ENCODE measurements around the gene DHX8.
A peak's percentile ranks its signal among the peaks of the same experiment; 100 is the strongest.

Gene DHX8

DNA sequence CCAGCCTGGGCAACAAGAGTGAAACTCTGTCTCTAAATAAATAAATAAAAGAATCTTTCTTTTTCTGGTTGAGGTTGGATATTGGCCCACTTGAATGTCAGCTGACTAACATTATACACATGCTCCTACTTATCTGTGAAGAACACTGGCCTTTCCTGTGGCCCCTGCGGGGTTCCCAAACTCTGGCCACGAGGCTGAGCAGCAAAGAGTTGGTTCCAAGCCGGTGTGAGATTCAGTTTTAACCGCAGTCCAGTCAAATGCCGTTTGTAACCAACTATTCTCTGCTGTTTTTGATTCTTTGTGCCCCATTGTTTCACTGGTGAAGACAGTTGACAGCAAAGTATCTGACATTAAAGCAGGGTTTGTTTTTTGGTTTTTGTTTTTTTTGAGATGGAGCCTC lies 51.1 kb downstream of the DHX8 start:
- Histone ChIP-seq H3K4me3 (ENCODE audit: severe bottlenecking) (no peak overlapping the region), H3K9me3 (ENCODE audit: severe bottlenecking) (no peaks in the 10 kb centered on the region), H3K27me3 (ENCODE audit: insufficient read depth, poor library complexity, severe bottlenecking) (no peaks in the 10 kb centered on the region), H3K27ac (ENCODE audit: poor library complexity, severe bottlenecking) (peak overlapping the region; percentile 49), H3K4me1 (ENCODE audit: insufficient read depth, poor library complexity, severe bottlenecking) (peaks cover 29% of the 10 kb centered on the region), H3K36me3 (ENCODE audit: low read depth) (peaks cover 10% of the 10 kb centered on the region)
- ATAC-seq (ENCODE audit: low read depth) (no peak), DNase-seq (ENCODE audit: low spot score) (no peak)
- TF ChIP-seq, protein P1, sequence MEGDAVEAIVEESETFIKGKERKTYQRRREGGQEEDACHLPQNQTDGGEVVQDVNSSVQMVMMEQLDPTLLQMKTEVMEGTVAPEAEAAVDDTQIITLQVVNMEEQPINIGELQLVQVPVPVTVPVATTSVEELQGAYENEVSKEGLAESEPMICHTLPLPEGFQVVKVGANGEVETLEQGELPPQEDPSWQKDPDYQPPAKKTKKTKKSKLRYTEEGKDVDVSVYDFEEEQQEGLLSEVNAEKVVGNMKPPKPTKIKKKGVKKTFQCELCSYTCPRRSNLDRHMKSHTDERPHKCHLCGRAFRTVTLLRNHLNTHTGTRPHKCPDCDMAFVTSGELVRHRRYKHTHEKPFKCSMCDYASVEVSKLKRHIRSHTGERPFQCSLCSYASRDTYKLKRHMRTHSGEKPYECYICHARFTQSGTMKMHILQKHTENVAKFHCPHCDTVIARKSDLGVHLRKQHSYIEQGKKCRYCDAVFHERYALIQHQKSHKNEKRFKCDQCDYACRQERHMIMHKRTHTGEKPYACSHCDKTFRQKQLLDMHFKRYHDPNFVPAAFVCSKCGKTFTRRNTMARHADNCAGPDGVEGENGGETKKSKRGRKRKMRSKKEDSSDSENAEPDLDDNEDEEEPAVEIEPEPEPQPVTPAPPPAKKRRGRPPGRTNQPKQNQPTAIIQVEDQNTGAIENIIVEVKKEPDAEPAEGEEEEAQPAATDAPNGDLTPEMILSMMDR (IDR thresholded peaks at IDR 0.05; ENCODE audit: poor library complexity, severe bottlenecking), result no peak

DNA sequence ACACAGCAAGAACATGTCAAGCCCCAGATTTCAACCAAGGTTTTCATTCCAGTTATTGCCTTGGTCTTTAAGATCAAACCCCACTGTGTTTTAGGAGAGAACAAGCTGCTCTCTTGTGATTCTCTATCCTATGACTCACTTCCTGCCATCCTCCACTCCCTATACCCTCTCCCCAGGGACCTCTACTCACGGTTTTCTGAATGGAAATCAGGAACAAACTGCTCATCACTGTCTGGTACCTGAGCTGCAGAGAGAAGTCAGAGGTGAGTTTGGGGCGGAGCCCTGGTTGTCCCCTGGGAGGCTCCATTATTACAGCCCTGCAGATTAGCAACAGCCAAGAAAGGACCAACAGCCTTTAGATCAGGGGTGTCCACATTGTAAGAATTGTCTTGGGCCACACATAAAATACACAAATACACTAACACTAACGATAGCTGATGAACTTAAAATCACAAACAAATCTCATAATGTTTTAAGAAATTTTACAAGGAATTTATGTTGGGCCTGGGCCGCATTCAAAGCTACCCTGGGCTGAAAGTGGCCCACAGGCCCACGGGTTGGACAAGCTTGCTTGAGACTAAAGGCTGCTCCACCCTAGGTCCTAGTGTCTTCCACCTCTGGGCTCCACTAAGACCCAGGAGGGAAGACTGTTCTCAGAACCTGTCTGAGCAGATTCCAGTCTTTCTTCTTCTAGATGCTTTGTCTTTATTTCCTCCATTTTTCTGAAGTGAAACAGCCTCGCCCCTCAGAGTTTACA lies 52.6 kb downstream of the DHX8 start:
- H3K27me3 ChIP-seq (ENCODE audit: insufficient read depth, poor library complexity, severe bottlenecking), result no peaks in the 10 kb centered on the region
- DNase-seq (ENCODE audit: low spot score) (no peak), ATAC-seq (ENCODE audit: low read depth) (peak; percentile 83)
- peak overlapping the region; percentile 49 for H3K27ac ChIP-seq (ENCODE audit: poor library complexity, severe bottlenecking)
- H3K36me3 ChIP-seq (ENCODE audit: low read depth), result peaks cover 14% of the 10 kb centered on the region
- H3K9me3 ChIP-seq (ENCODE audit: severe bottlenecking), result no peaks in the 10 kb centered on the region
- peaks cover 14% of the 10 kb centered on the region for H3K4me1 ChIP-seq (ENCODE audit: insufficient read depth, poor library complexity, severe bottlenecking)
- TF ChIP-seq, protein P1 (IDR thresholded peaks at IDR 0.05; ENCODE audit: poor library complexity, severe bottlenecking), result no peak
- no peak overlapping the region for H3K4me3 ChIP-seq (ENCODE audit: severe bottlenecking)

DNA sequence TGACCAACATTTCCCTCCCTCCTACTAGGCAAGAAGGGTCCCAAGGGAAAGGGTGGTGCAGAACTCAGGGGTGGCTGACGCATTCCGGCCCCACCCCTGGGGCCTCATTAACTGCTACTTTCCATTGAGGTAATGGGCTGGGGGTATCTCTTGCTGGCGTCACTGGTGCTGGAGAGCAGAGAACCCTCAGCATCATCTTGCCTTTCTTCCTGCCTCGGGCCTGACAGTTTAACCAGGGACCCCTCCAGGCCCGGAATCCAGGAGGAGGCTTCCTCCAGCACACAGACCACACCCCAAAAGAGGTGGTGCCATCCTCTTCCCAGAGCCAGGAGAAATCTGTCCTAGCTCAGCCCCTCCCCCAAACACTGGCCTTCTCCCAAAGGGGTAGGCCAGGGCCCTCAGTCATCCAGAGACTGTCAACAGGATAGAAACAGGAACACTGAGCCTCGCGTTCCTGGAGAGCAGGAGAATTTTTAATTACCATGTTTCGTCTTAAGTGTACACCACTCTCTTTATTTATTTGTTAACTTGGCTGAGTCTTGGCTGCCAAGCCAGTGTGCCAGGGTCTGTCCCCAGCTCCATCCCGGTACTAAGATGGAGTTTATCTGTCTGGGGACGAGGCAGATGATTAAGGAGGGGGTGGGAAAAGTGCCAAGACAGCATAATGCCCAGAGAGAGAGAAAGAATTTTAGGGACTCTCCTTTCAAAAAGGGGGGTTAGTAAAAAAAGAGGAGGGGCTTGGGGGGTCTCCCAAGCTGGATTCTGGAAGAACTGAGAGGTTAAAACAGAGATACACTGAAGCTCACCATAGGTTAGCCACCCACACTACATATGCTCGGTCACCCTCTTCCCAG lies 57.3 kb downstream of the DHX8 start:
- Histone ChIP-seq H3K27ac (ENCODE audit: poor library complexity, severe bottlenecking) (no peak overlapping the region), H3K36me3 (ENCODE audit: low read depth) (peaks cover 8% of the 10 kb centered on the region; the same call in 1 of the 2 replicates), H3K4me3 (ENCODE audit: severe bottlenecking) (no peak overlapping the region), H3K27me3 (ENCODE audit: insufficient read depth, poor library complexity, severe bottlenecking) (no peaks in the 10 kb centered on the region), H3K4me1 (ENCODE audit: insufficient read depth, poor library complexity, severe bottlenecking) (peaks cover 25% of the 10 kb centered on the region), H3K9me3 (ENCODE audit: severe bottlenecking) (no peaks in the 10 kb centered on the region)
- ATAC-seq (ENCODE audit: low read depth) (no peak), DNase-seq (ENCODE audit: low spot score) (no peak)
- TF ChIP-seq, protein P1 (IDR thresholded peaks at IDR 0.05; ENCODE audit: poor library complexity, severe bottlenecking), result no peak

DNA sequence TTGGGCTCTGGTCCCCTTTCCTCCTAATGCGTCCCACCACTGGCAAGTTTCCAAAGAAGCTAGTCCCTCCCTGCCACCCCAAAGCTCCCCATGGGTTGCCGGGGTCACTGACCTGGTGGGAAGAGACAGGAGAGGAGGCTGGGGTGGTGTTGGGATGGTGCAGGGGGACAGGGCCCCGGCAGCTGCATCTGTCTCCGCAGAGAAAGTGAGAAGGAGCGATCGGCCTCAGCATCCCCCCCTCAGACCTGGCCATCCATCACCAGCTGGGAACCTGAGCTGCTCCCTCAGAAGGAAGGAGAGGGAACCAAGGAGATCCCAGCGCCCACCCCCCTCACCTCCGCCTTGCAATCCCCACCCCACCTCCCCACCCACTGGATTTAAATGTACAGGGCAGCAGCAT lies 59.1 kb downstream of the DHX8 start:
- no peaks in the 10 kb centered on the region for H3K9me3 ChIP-seq (ENCODE audit: severe bottlenecking)
- H3K27me3 ChIP-seq (ENCODE audit: insufficient read depth, poor library complexity, severe bottlenecking), result no peaks in the 10 kb centered on the region
- TF ChIP-seq, protein P1 (IDR thresholded peaks at IDR 0.05; ENCODE audit: poor library complexity, severe bottlenecking), result no peak
- DNase-seq (ENCODE audit: low spot score), result no peak
- H3K4me3 ChIP-seq (ENCODE audit: severe bottlenecking), result no peak overlapping the region
- ATAC-seq (ENCODE audit: low read depth), result no peak
- peaks cover 6% of the 10 kb centered on the region; the same call in 1 of the 2 replicates for H3K36me3 ChIP-seq (ENCODE audit: low read depth)
- H3K27ac ChIP-seq (ENCODE audit: poor library complexity, severe bottlenecking), result no peak overlapping the region
- H3K4me1 ChIP-seq (ENCODE audit: insufficient read depth, poor library complexity, severe bottlenecking), result peaks cover 17% of the 10 kb centered on the region
